ENCODE measurements around the gene PKMYT1. TPM values are rescaled to one million over a fixed set of nuclear protein-coding genes. Genes with fewer than 3 reads are reported as not detected.

The PKMYT1 gene
- total and polyA plus RNA-seq, 2 experiments from 2014 or later: 15.6 to 21.1 TPM

DNA sequence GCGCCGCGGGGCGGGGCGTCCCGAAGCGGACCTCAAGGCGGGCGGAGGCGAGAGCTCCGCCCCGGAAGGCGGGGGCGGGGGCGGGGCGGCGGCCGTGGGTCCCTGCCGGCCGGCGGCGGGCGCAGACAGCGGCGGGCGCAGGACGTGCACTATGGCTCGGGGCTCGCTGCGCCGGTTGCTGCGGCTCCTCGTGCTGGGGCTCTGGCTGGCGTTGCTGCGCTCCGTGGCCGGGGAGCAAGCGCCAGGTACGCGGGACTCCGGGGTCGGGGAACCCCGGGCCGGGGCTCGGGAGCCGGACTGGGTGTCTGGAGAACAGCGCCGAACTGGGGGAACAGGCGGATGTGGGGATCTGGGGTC is 40.0 kb upstream of the PKMYT1 start, which contains the start of gene TNFRSF12A:
TSS of gene TNFRSF12A (plus strand) at position 122 of the 357 bp plus-strand sequence. CDS start at position 152, 30 bp downstream.
- peak within 1 kb of the TSS; percentile 100 for H3K27ac ChIP-seq
- peak; percentile 93 for DNase-seq
- H2AFZ ChIP-seq: peak within 1 kb of the TSS; percentile 53; the same call in 1 of the 2 replicates
- H3K79me2 ChIP-seq (ENCODE audit: insufficient read depth): no peaks in the 10 kb centered on the region
- WGBS, 2 experiments (ENCODE audit: low coverage in 1 of 2, low lambda C conversion rate in 2 of 2, missing lambda C conversion rate in 2 of 2): 0 to 1% methylated on average over 14 to 47 of the region's 49 CpGs
- in situ Hi-C loops (cut with MboI): no loop called here
- TF ChIP-seq EZH2phosphoT487 (IDR thresholded peaks at IDR 0.05; ENCODE audit: insufficient read depth, low read depth) (no peak), EZH2 (IDR thresholded peaks at IDR 0.05; ENCODE audit: insufficient read depth, poor library complexity, severe bottlenecking) (no peak)
- peak within 1 kb of the TSS; percentile 86 for H3K4me3 ChIP-seq
- H3K4me1 ChIP-seq (ENCODE audit: insufficient read depth): peaks cover 9% of the 10 kb centered on the region
- H4K20me1 ChIP-seq (ENCODE audit: insufficient read depth): no peaks in the 10 kb centered on the region
- H3K9ac ChIP-seq: peak within 1 kb of the TSS; percentile 98
- no peaks in the 10 kb centered on the region for H3K9me3 ChIP-seq (ENCODE audit: low read depth)
- H3F3A ChIP-seq (ENCODE audit: insufficient read depth): peaks cover 13% of the 10 kb centered on the region
- H3K36me3 ChIP-seq (ENCODE audit: low read depth): peaks cover 2% of the 10 kb centered on the region; the same call in 1 of the 2 replicates
- peak within 1 kb of the TSS; percentile 99 for H3K4me2 ChIP-seq (ENCODE audit: unreplicated experiment)
- H3K27me3 ChIP-seq (replicated peaks; ENCODE audit: insufficient read depth): no peaks in the 10 kb centered on the region
- no peaks in the 10 kb centered on the region for H3K9me2 ChIP-seq (ENCODE audit: insufficient read depth)

DNA sequence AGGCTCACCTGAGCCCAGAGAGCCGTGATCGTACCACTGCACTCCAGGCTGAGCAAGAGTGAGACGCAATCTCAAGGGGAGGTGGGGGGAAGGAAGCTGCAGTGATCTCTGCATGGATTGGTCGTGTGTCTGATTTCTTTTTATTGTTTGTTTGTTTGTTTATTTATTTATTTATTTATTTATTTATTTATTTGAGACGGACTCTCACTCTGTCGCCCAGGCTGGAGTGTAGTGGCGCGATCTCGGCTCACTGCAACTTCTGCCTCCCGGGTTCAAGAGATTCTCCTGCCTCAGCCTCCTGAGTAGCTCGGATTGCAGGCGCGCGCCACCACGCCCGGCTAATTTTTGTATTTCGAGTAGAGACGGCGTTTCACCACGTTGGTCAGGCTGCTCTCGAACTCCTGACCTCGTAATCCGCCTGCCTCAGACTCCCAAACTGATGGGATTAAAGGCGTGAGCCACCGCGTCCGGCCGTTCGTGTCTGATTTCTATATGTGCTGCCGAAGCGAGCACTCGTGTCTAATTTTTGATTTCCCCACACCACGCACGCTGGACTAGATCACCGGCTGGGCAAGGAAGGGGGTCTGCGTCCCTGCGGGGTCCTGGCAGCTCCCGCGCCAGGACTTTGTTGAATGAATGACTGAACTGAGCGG is 39.5 kb upstream of the PKMYT1 start:
- H2AFZ ChIP-seq: peak overlapping the region; percentile 53; the same call in 1 of the 2 replicates
- peak overlapping the region; percentile 86 for H3K4me3 ChIP-seq
- H3K4me2 ChIP-seq (ENCODE audit: unreplicated experiment): peak overlapping the region; percentile 74
- H3K27me3 ChIP-seq (replicated peaks; ENCODE audit: insufficient read depth): no peaks in the 10 kb centered on the region
- no peaks in the 10 kb centered on the region for H4K20me1 ChIP-seq (ENCODE audit: insufficient read depth)
- no peaks in the 10 kb centered on the region for H3K79me2 ChIP-seq (ENCODE audit: insufficient read depth)
- H3F3A ChIP-seq (ENCODE audit: insufficient read depth): peaks cover 13% of the 10 kb centered on the region
- no peaks in the 10 kb centered on the region for H3K9me2 ChIP-seq (ENCODE audit: insufficient read depth)
- peak overlapping the region; percentile 100 for H3K27ac ChIP-seq
- DNase-seq: no peak
- 30 to 32% methylated on average over 39 to 40 of the region's 40 CpGs for WGBS, 2 experiments (ENCODE audit: low coverage in 1 of 2, low lambda C conversion rate in 2 of 2, missing lambda C conversion rate in 2 of 2)
- peak overlapping the region; percentile 98; the same call in 1 of the 2 replicates for H3K9ac ChIP-seq
- no peaks in the 10 kb centered on the region for H3K9me3 ChIP-seq (ENCODE audit: low read depth)
- in situ Hi-C loops (cut with MboI): no loop called here
- H3K4me1 ChIP-seq (ENCODE audit: insufficient read depth): peaks cover 9% of the 10 kb centered on the region
- TF ChIP-seq EZH2phosphoT487 (IDR thresholded peaks at IDR 0.05; ENCODE audit: insufficient read depth, low read depth) (no peak), EZH2 (IDR thresholded peaks at IDR 0.05; ENCODE audit: insufficient read depth, poor library complexity, severe bottlenecking) (no peak)
- peaks cover 2% of the 10 kb centered on the region; the same call in 1 of the 2 replicates for H3K36me3 ChIP-seq (ENCODE audit: low read depth)

DNA sequence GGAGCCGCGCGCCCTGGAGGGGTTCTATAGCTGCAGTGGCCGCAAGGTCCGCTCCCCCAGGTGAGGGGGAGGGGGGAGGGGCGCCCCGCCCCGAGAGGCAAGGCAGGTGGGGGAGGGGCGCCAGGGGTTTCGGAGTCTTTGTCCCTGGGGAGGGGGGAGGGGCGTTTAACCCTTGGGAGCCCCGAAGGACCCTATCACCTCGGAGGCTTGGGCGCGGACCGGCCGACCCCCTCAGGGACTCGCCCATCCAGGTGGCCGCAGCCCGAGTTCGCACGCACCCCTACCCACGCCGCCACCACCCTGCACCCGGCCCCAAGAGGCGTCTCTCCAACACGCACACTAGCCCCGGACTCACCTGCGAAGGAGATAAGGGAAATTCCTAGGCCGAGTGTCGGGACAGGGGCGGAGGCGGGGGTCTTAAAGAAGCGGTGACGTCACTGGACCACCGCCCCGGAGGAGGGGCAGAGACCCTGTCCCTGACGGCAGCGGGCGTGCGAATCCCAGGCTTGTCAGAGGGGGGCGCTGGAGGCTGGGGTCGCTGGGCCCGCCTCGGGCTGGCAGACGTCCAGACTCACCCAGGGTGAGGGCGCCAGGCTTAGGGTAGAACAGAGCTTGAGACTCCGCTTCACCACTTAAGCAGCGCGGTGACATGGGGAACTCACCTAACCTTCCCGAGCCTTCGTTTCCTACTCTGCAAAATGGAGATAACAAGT is 37.7 kb upstream of the PKMYT1 start, which contains the start of gene CLDN6:
TSS of gene CLDN6 (minus strand) at position 390 of the 713 bp plus-strand sequence. CDS start 2,162 bp downstream, outside the sequence.
- no peak within 1 kb of the TSS for H2AFZ ChIP-seq
- peaks cover 9% of the 10 kb centered on the region for H3F3A ChIP-seq (ENCODE audit: insufficient read depth)
- DNase-seq: no peak
- no peaks in the 10 kb centered on the region for H3K9me3 ChIP-seq (ENCODE audit: low read depth)
- no peaks in the 10 kb centered on the region for H3K9me2 ChIP-seq (ENCODE audit: insufficient read depth)
- H3K27me3 ChIP-seq (replicated peaks; ENCODE audit: insufficient read depth): peaks cover 4% of the 10 kb centered on the region; the same call in 1 of the 2 replicates
- peaks cover 2% of the 10 kb centered on the region; the same call in 1 of the 2 replicates for H3K36me3 ChIP-seq (ENCODE audit: low read depth)
- H3K4me1 ChIP-seq (ENCODE audit: insufficient read depth): peaks cover 11% of the 10 kb centered on the region
- no peak within 1 kb of the TSS for H3K4me2 ChIP-seq (ENCODE audit: unreplicated experiment)
- WGBS, 2 experiments (ENCODE audit: low coverage in 1 of 2, low lambda C conversion rate in 2 of 2, missing lambda C conversion rate in 2 of 2): 12 to 13% methylated on average over 31 to 35 of the region's 52 CpGs
- H3K79me2 ChIP-seq (ENCODE audit: insufficient read depth): no peaks in the 10 kb centered on the region
- no peak for TF ChIP-seq EZH2phosphoT487 (IDR thresholded peaks at IDR 0.05; ENCODE audit: insufficient read depth, low read depth)
- TF ChIP-seq EZH2 (IDR thresholded peaks at IDR 0.05; ENCODE audit: insufficient read depth, poor library complexity, severe bottlenecking): no peak
- H4K20me1 ChIP-seq (ENCODE audit: insufficient read depth): no peaks in the 10 kb centered on the region
- no peak within 1 kb of the TSS for H3K4me3 ChIP-seq
- in situ Hi-C loops (cut with MboI): no loop called here
- no peak within 1 kb of the TSS for H3K27ac ChIP-seq
- no peak within 1 kb of the TSS for H3K9ac ChIP-seq

DNA sequence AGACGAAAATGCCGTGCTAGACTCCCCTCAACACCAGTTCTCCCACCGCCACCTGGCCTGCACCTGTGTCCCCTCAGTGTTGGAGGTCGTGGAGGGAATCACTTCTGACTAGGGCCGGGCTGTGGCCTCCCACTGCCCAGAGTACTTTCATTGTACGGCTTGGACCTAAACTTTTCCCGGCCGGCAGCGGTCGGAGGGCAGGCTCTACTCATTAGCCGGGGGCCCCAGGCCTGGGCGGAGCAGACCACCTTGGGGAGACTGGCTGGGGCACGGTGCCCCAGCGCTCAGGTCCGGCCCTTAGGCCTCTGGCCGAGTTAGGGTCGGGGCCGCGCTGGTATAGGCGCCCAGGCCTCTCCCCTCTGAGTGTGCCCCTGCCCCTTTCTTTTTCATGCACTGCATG is 37.1 kb upstream of the PKMYT1 start:
- no peak overlapping the region for H3K4me3 ChIP-seq
- no peak overlapping the region for H3K9ac ChIP-seq
- peaks cover 6% of the 10 kb centered on the region; the same call in 1 of the 2 replicates for H3K4me1 ChIP-seq (ENCODE audit: insufficient read depth)
- TF ChIP-seq EZH2 (IDR thresholded peaks at IDR 0.05; ENCODE audit: insufficient read depth, poor library complexity, severe bottlenecking): no peak
- TF ChIP-seq EZH2phosphoT487 (IDR thresholded peaks at IDR 0.05; ENCODE audit: insufficient read depth, low read depth): no peak
- no peaks in the 10 kb centered on the region for H4K20me1 ChIP-seq (ENCODE audit: insufficient read depth)
- H3K9me3 ChIP-seq (ENCODE audit: low read depth): no peaks in the 10 kb centered on the region
- H3K36me3 ChIP-seq (ENCODE audit: low read depth): peaks cover 2% of the 10 kb centered on the region; the same call in 1 of the 2 replicates
- no peaks in the 10 kb centered on the region for H3K79me2 ChIP-seq (ENCODE audit: insufficient read depth)
- in situ Hi-C loops (cut with MboI): no loop called here
- no peak overlapping the region for H3K27ac ChIP-seq
- H3K9me2 ChIP-seq (ENCODE audit: insufficient read depth): no peaks in the 10 kb centered on the region
- no peak overlapping the region for H3K4me2 ChIP-seq (ENCODE audit: unreplicated experiment)
- 54 to 59% methylated on average over 15 to 20 of the region's 20 CpGs for WGBS, 2 experiments (ENCODE audit: low coverage in 1 of 2, low lambda C conversion rate in 2 of 2, missing lambda C conversion rate in 2 of 2)
- no peak overlapping the region for H2AFZ ChIP-seq
- H3K27me3 ChIP-seq (replicated peaks; ENCODE audit: insufficient read depth): peaks cover 4% of the 10 kb centered on the region; the same call in 1 of the 2 replicates
- peaks cover 4% of the 10 kb centered on the region; the same call in 1 of the 2 replicates for H3F3A ChIP-seq (ENCODE audit: insufficient read depth)
- DNase-seq: no peak
